BJ (cell line): ENCODE data around the gene SLC9A3. TPM values are rescaled to one million over a fixed set of nuclear protein-coding genes. Genes with fewer than 3 reads are reported as not detected.

Source experiments
- CTCF ChIA-PET: fragments of 350-600 bp; formaldehyde crosslinking; extraction: SDS; loops from one replicate; lab custom pipeline; 2021; ENCODE audit warnings: antibody characterized with exemption, inconsistent platforms; lab: Yijun Ruan, JAX
- POLR2A ChIA-PET: fragments of 300-600 bp; sonication (Branson Sonifier 250); formaldehyde crosslinking; extraction: SDS; loops from one replicate; lab custom pipeline; 2021; ENCODE audit warnings: antibody characterized with exemption; lab: Charles Lee
- DNase-seq: peaks from one replicate; pipeline ENCODE4 v3.0.0-alpha.2; 2011; ENCODE audit warnings: low read depth
- H3K27me3 ChIP-seq: 2 replicates; pipeline ENCODE4 v1.6.0; 2011; ENCODE audit warnings: low read length; ENCODE audit not compliant: control insufficient read depth, insufficient read depth
- H3K36me3 ChIP-seq: 2 replicates; pipeline ENCODE4 v1.5.1; 2011; ENCODE audit warnings: low read length; ENCODE audit not compliant: control insufficient read depth, insufficient read depth
- H3K4me3 ChIP-seq: 2 replicates; pipeline ENCODE4 v1.5.1; 2011; ENCODE audit warnings: low read depth, mild to moderate bottlenecking, control low read depth, low read length
- polyA plus RNA-seq: library from polyadenylated mRNA; depleted of rRNA; stranded (reverse); fragments of >200 nt; gene quantifications from 2 replicates; pipeline ENCODE4 v1.2.3, GENCODE V29; 2011
- TF ChIP-seq, protein P1 (sequence below): IDR thresholded peaks from 2 replicates; pipeline ENCODE4 v1.5.1; 2011; ENCODE audit warnings: low read depth, mild to moderate bottlenecking, control low read depth, inconsistent platforms, low read length, moderate library complexity; ENCODE audit not compliant: insufficient read depth

Gene SLC9A3
- polyA plus RNA-seq, 1 experiment, result 1.2 TPM

DNA sequence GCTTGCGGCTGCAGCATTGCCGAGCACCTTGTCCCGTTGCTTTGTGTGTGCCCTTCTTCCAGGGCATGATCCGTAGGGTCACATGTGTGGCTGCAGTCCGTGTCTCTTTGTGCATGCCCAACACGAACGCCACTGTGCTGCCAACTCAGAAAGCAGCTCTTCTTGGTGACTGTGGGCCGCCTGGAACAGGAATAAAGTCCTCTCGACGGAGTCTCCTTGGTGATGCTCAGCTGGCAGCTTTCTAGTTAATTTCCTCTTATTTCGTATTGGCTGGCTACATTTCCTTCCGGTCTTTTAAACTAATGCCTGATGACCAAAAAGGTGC, 75.5 kb downstream of the SLC9A3 start:
- no peak overlapping the region for H3K4me3 ChIP-seq
- TF ChIP-seq, protein P1, sequence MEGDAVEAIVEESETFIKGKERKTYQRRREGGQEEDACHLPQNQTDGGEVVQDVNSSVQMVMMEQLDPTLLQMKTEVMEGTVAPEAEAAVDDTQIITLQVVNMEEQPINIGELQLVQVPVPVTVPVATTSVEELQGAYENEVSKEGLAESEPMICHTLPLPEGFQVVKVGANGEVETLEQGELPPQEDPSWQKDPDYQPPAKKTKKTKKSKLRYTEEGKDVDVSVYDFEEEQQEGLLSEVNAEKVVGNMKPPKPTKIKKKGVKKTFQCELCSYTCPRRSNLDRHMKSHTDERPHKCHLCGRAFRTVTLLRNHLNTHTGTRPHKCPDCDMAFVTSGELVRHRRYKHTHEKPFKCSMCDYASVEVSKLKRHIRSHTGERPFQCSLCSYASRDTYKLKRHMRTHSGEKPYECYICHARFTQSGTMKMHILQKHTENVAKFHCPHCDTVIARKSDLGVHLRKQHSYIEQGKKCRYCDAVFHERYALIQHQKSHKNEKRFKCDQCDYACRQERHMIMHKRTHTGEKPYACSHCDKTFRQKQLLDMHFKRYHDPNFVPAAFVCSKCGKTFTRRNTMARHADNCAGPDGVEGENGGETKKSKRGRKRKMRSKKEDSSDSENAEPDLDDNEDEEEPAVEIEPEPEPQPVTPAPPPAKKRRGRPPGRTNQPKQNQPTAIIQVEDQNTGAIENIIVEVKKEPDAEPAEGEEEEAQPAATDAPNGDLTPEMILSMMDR, result no peak
- ChIA-PET POLR2A (no interaction called here), CTCF (interaction anchor here (0.7 to 5.2 kb wide), 6 partner anchors 18 to 177 kb away, joined by 3 to 28 read pairs (median 5); partner anchors contain the start of gene PDCD6)
- H3K36me3 ChIP-seq, result peaks cover 25% of the 10 kb centered on the region
- no peak for DNase-seq
- no peaks in the 10 kb centered on the region for H3K27me3 ChIP-seq

GRCh38 chr5:448061-448765, 76.0 kb downstream of the SLC9A3 start:
- Histone ChIP-seq H3K27me3 (no peaks in the 10 kb centered on the region), H3K36me3 (peaks cover 20% of the 10 kb centered on the region), H3K4me3 (no peak overlapping the region)
- TF ChIP-seq, protein P1, result no peak
- ChIA-PET POLR2A (no interaction called here), CTCF (interaction anchor here (0.7 to 5.2 kb wide), 6 partner anchors 17 to 177 kb away, joined by 3 to 28 read pairs (median 8); partner anchors contain the start of gene PDCD6)
- DNase-seq, result no peak

DNA sequence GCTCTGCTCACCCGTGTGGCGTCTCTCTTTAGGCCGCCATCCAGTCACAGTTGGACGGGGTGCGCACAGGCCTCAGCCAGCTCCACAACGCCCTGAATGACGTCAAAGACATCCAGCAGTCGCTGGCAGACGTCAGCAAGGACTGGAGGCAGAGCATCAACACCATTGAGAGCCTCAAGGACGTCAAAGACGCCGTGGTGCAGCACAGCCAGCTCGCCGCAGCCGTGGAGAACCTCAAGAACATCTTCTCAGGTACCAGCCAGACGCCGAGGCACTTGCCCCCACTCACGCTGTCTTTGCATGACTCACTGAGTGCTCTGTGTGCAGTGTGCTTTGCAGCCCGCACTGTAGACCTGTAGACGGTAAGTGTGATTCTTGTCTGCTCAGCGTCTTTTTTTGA, 76.7 kb downstream of the SLC9A3 start:
- peaks cover 20% of the 10 kb centered on the region for H3K36me3 ChIP-seq
- CTCF ChIA-PET, result interaction anchor here (0.6 to 5.2 kb wide), 12 partner anchors 9 to 455 kb away, joined by 3 to 28 read pairs (median 10); partner anchors contain the start of gene AHRR
- H3K4me3 ChIP-seq, result no peak overlapping the region
- no peak for DNase-seq
- TF ChIP-seq, protein P1, result no peak
- no peaks in the 10 kb centered on the region for H3K27me3 ChIP-seq
- POLR2A ChIA-PET, result no interaction called here

- POLR2A ChIA-PET, result interaction anchor here (0.7 kb wide), 1 partner anchor 29 kb away, joined by 7 read pairs; no protein-coding TSS in a partner anchor
Observed at GRCh38 chr5:446883-447263, 77.4 kb downstream of the SLC9A3 start.

More at GRCh38 chr5:446883-447263, 77.4 kb downstream of the SLC9A3 start:
- Histone ChIP-seq H3K27me3 (no peaks in the 10 kb centered on the region), H3K4me3 (no peak overlapping the region), H3K36me3 (peaks cover 20% of the 10 kb centered on the region)
- TF ChIP-seq, protein P1, result peak; percentile 63
- CTCF ChIA-PET, result interaction anchor here (0.6 to 5.2 kb wide), 13 partner anchors 9 to 457 kb away, joined by 3 to 28 read pairs (median 9); partner anchors contain the start of gene AHRR
- no peak for DNase-seq
